Measurements from ENCODE around the gene LSAMP. TPM values are rescaled to one million over a fixed set of nuclear protein-coding genes. Genes with fewer than 3 reads are reported as not detected.

LSAMP gene
- total and polyA plus RNA-seq, 2 of the 13 experiments (the other 11 are each of a cell fraction or from before 2014, with no cell fraction given): not detected

GRCh38 chr3:116408473-116408872 lies 36.8 kb downstream of the LSAMP start:
- H3K4me3 ChIP-seq (replicated peaks in 1 of 3; ENCODE audit: insufficient read depth in 1 of 3, low read depth in 2 of 3, low read length in 3 of 3): no peak overlapping the region
- H3K79me2 ChIP-seq (ENCODE audit: insufficient read depth, low read length): no peaks in the 10 kb centered on the region
- H4K20me1 ChIP-seq (ENCODE audit: insufficient read depth, low read length): no peaks in the 10 kb centered on the region
- no peak overlapping the region for H3K4me2 ChIP-seq (ENCODE audit: low read depth, low read length)
- in situ Hi-C loops (cut with HindIII; ENCODE audit: extremely low pct_ligation_motif_present, low pct_unique_long_range_greater_than_20kb): no loop called here
- ATAC-seq: no peak
- no peaks in the 10 kb centered on the region for H3K36me3 ChIP-seq (replicated peaks in 1 of 2; ENCODE audit: control insufficient read depth in 1 of 2, insufficient read depth in 2 of 2, low read length in 2 of 2)
- POLR2A ChIA-PET: no interaction called here
- BruUV-seq (replicated peaks): no TSS peak
- no peak for FAIRE-seq
- no peaks in the 10 kb centered on the region for H3K27me3 ChIP-seq (ENCODE audit: control insufficient read depth in 1 of 2, insufficient read depth in 2 of 2, low read length in 2 of 2)
- no peaks in the 10 kb centered on the region for H3K4me1 ChIP-seq (ENCODE audit: insufficient read depth, low read length)
- 2% methylated on average over 2 of the region's 2 CpGs for WGBS (ENCODE audit: low lambda C conversion rate)
- CTCF ChIA-PET (ENCODE audit: low intra/inter-chr PET ratio, low total read pairs): no interaction called here
- H3K27ac ChIP-seq (ENCODE audit: extremely low read length, insufficient read depth, low read length): no peak overlapping the region
- intact Hi-C loops (cut with micrococcal nuclease; ENCODE audit: unreplicated experiment): no loop called here
- H3K9me3 ChIP-seq (ENCODE audit: low read length): no peaks in the 10 kb centered on the region
- H2AFZ ChIP-seq (ENCODE audit: low read length): no peak overlapping the region
- H3K9ac ChIP-seq (ENCODE audit: insufficient read depth, low read depth, low read length): no peak overlapping the region
- TF ChIP-seq MLXIP (CRISPR knock-in tag; IDR thresholded peaks at IDR 0.05; ENCODE audit: borderline replicate concordance): no peak
- TF ChIP-seq ZNF253 (CRISPR knock-in tag; IDR thresholded peaks at IDR 0.05; ENCODE audit: borderline replicate concordance): no peak
- peak; percentile 82 for TF ChIP-seq CEBPB (IDR thresholded peaks at IDR 0.05; ENCODE audit: borderline replicate concordance, low read depth, low read length)
- no peak for TF ChIP-seq ETS1 (CRISPR knock-in tag; IDR thresholded peaks at IDR 0.05)
- TF ChIP-seq MED13 (CRISPR knock-in tag; IDR thresholded peaks at IDR 0.05): no peak
- DNase-seq (ENCODE audit: low spot score): no peak

All from HepG2 (cell line).